DND-41 (cell line): ENCODE data around the gene CTRL.

Source experiments
- ATAC-seq: fragments of 200-7000 bp; cut with Tn5 transposase; 3 replicates; pipeline ENCODE4 v1.9.1; 2021; ENCODE audit warnings: low read depth; ENCODE audit not compliant: insufficient read depth
- DNase-seq: peaks from one replicate; pipeline ENCODE4 v3.0.0-alpha.2; 2020
- H2AFZ ChIP-seq: 2 replicates; pipeline ENCODE4 v1.6.0; 2012; ENCODE audit warnings: low read depth, low read length
- H3K27ac ChIP-seq: 2 replicates; pipeline ENCODE4 v1.5.1; 2012; ENCODE audit warnings: low read length, inconsistent platforms
- H3K27me3 ChIP-seq: fragments of 200-600 bp; sonication (generic); 2 replicates; pipeline ENCODE4 v1.6.0; 2012; ENCODE audit warnings: low read length, mild to moderate bottlenecking, inconsistent platforms; ENCODE audit not compliant: insufficient read depth, poor library complexity
- H3K36me3 ChIP-seq: 2 replicates; pipeline ENCODE4 v1.5.1; 2012; ENCODE audit warnings: low read length, inconsistent platforms; ENCODE audit not compliant: insufficient read depth
- H3K4me1 ChIP-seq: 2 replicates; pipeline ENCODE4 v1.5.1; 2012; ENCODE audit warnings: mild to moderate bottlenecking, low read length; ENCODE audit not compliant: insufficient read depth
- H3K4me2 ChIP-seq: 2 replicates; pipeline ENCODE4 v1.6.0; 2012; ENCODE audit warnings: mild to moderate bottlenecking, moderate library complexity, low read length, inconsistent platforms; ENCODE audit not compliant: insufficient read depth
- H3K4me3 ChIP-seq, 2 experiments: fragments of 200-600 bp in 1 of 2; shearing (Covaris generic) in 1 of 2; 2 replicates each; pipeline ENCODE4 v1.5.1; 2012 to 2016; ENCODE audit warnings: inconsistent platforms in 2 of 2, low read length in 2 of 2, mild to moderate bottlenecking in 2 of 2, low read depth in 1 of 2, moderate library complexity in 1 of 2
- H3K79me2 ChIP-seq: 2 replicates; pipeline ENCODE4 v1.6.0; 2012; ENCODE audit warnings: low read length, inconsistent platforms; ENCODE audit not compliant: insufficient read depth
- H3K9ac ChIP-seq: 2 replicates; pipeline ENCODE4 v1.6.0; 2012; ENCODE audit warnings: low read depth, mild to moderate bottlenecking, inconsistent platforms, low read length, moderate library complexity
- H3K9me3 ChIP-seq: 2 replicates; pipeline ENCODE4 v1.5.1; 2012; ENCODE audit warnings: low read length, moderate library complexity, mild to moderate bottlenecking, inconsistent platforms; ENCODE audit not compliant: insufficient read depth, severe bottlenecking
- H4K20me1 ChIP-seq: 2 replicates; pipeline ENCODE4 v1.6.0; 2012; ENCODE audit warnings: low read length; ENCODE audit not compliant: insufficient read depth
- EZH2 ChIP-seq: IDR thresholded peaks from 3 replicates; pipeline ENCODE4 v1.6.1; 2012; ENCODE audit warnings: borderline replicate concordance, low read depth, mild to moderate bottlenecking, moderate library complexity, low read length, inconsistent platforms; ENCODE audit not compliant: severe bottlenecking
- TF ChIP-seq, protein P1 (sequence below): IDR thresholded peaks from 2 replicates; pipeline ENCODE4 v1.5.1; 2012; ENCODE audit warnings: borderline replicate concordance, low read length, moderate library complexity, mild to moderate bottlenecking; ENCODE audit not compliant: poor library complexity, severe bottlenecking; ENCODE audit errors: extremely low read depth

The CTRL gene

DNA sequence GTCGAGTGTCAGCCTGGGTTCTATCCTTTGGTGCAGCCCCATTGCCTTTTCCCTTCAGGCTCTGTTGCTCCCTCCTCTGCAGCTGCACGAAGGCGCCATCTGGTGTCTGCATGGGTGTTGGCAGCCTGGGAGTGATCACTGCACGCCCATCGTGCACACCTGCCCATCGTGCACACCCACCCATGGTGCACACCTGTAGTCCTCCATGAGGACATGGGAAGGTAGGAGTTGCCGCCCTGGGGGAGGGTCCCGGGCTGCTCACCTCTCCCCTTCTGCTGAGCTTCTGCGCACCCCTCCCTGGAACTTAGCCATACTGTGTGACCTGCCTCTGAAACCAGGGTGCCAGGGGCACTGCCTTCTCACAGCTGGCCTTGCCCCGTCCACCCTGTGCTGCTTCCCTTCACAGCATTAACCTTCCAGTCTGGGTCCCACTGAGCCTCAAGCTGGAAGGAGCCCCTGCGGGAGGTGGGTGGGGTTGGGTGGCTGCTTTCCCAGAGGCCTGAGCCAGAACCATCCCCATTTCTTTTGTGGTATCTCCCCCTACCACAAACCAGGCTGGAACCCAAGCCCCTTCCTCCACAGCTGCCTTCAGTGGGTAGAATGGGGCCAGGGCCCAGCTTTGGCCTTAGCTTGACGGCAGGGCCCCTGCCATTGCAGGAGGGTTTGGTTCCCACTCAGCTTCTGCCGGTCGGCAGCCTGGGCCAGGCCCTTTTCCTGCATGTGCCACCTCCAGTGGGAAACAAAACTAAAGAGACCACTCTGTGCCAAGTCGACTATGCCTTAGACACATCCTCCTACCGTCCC, 2.9 kb downstream of the CTRL start:
- peak; percentile 82 for DNase-seq
- H3K79me2 ChIP-seq: peaks cover 3% of the 10 kb centered on the region; the same call in 1 of the 2 replicates
- no peak overlapping the region for H3K9ac ChIP-seq
- H3K9me3 ChIP-seq: no peaks in the 10 kb centered on the region
- no peak overlapping the region for H2AFZ ChIP-seq
- no peaks in the 10 kb centered on the region for H3K27me3 ChIP-seq
- no peak overlapping the region for H3K4me3 ChIP-seq
- H3K36me3 ChIP-seq: peaks cover 60% of the 10 kb centered on the region
- H4K20me1 ChIP-seq: peaks cover 20% of the 10 kb centered on the region
- no peak overlapping the region for H3K4me2 ChIP-seq
- no peaks in the 10 kb centered on the region for H3K4me1 ChIP-seq
- TF ChIP-seq EZH2: no peak
- TF ChIP-seq, protein P1, sequence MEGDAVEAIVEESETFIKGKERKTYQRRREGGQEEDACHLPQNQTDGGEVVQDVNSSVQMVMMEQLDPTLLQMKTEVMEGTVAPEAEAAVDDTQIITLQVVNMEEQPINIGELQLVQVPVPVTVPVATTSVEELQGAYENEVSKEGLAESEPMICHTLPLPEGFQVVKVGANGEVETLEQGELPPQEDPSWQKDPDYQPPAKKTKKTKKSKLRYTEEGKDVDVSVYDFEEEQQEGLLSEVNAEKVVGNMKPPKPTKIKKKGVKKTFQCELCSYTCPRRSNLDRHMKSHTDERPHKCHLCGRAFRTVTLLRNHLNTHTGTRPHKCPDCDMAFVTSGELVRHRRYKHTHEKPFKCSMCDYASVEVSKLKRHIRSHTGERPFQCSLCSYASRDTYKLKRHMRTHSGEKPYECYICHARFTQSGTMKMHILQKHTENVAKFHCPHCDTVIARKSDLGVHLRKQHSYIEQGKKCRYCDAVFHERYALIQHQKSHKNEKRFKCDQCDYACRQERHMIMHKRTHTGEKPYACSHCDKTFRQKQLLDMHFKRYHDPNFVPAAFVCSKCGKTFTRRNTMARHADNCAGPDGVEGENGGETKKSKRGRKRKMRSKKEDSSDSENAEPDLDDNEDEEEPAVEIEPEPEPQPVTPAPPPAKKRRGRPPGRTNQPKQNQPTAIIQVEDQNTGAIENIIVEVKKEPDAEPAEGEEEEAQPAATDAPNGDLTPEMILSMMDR: peak; percentile 98
- no peak overlapping the region for H3K27ac ChIP-seq
- peak; percentile 89 for ATAC-seq

DNA sequence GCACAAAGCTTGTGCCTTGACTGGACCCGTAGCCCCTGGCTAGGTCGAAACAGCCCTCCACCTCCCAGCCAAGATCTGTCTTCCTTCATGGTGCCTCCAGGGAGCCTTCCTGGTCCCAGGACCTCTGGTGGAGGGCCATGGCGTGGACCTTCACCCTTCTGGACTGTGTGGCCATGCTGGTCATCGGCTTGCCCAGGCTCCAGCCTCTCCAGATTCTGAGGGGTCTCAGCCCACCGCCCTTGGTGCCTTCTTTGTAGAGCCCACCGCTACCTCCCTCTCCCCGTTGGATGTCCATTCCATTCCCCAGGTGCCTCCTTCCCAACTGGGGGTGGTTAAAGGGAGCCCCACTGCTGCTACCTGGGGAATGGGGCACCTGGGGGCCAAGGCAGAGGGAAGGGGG, 3.5 kb downstream of the CTRL start:
- H3K4me2 ChIP-seq: no peak overlapping the region
- H3K27ac ChIP-seq: no peak overlapping the region
- H3K27me3 ChIP-seq: no peaks in the 10 kb centered on the region
- ATAC-seq (peak; percentile 5; the same call in 1 of the 3 replicates), DNase-seq (no peak)
- peaks cover 24% of the 10 kb centered on the region for H4K20me1 ChIP-seq
- no peaks in the 10 kb centered on the region for H3K4me1 ChIP-seq
- TF ChIP-seq, protein P1: no peak
- no peak for TF ChIP-seq EZH2
- no peak overlapping the region for H3K4me3 ChIP-seq
- no peaks in the 10 kb centered on the region for H3K9me3 ChIP-seq
- peaks cover 3% of the 10 kb centered on the region; the same call in 1 of the 2 replicates for H3K79me2 ChIP-seq
- no peak overlapping the region for H2AFZ ChIP-seq
- no peak overlapping the region for H3K9ac ChIP-seq
- peaks cover 63% of the 10 kb centered on the region for H3K36me3 ChIP-seq

DNA sequence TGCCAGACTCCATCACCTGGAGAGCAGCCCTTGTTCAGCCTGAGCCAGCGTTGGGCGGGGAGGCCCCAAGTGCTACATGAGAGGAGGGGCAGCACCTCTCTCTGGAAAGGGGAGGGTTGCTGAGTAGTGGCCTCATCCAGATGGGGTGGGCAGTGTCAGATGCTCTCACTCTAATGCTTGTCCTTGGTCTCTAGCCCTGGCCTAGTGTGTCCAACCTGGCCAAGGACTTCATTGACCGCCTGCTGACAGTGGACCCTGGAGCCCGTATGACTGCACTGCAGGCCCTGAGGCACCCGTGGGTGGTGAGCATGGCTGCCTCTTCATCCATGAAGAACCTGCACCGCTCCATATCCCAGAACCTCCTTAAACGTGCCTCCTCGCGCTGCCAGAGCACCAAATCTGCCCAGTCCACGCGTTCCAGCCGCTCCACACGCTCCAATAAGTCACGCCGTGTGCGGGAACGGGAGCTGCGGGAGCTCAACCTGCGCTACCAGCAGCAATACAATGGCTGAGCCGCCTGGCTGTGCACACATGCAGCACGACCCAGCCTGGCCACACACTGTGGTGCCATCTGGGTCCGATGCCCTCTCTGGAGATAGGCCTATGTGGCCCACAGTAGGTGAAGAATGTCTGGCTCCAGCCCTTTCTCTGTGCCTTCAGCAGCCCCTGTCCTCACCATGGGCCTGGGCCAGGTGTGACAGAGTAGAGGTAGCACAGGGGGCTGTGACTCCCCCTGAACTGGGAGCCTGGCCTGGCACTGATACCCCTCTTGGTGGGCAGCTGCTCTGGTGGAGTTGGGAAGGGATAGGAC, 4.3 kb downstream of the CTRL start:
- Histone ChIP-seq H3K9ac (no peak overlapping the region), H3K4me3 (no peak overlapping the region), H3K36me3 (peaks cover 64% of the 10 kb centered on the region), H3K27ac (no peak overlapping the region), H3K79me2 (peaks cover 6% of the 10 kb centered on the region; the same call in 1 of the 2 replicates), H4K20me1 (peaks cover 25% of the 10 kb centered on the region), H3K9me3 (no peaks in the 10 kb centered on the region), H2AFZ (no peak overlapping the region), H3K4me2 (no peak overlapping the region), H3K4me1 (no peaks in the 10 kb centered on the region), H3K27me3 (no peaks in the 10 kb centered on the region)
- DNase-seq (no peak), ATAC-seq (no peak)
- TF ChIP-seq, protein P1: no peak
- TF ChIP-seq EZH2: no peak
